ENCODE data around the gene PCSK1.

DNA sequence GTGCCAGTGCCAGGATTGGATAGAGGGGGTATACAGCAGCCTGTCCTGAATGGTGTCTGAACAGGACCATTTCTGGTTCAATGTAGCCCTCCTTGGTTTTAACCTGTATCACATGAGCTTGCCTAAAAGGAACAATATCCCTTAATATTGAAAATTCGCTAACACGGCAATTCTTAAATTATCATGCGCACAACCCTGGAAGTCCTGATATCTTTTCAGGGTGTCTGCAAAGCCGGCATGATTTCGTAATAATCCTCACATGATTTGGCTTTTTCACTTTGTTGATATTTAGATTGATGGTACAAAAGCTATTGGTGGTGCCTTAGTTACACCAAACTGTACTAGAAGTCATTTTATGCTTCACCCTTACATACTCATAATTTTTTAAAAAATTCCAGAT, 53.2 kb downstream of the PCSK1 start:
- no peak for TF ChIP-seq CTCF (IDR thresholded peaks at IDR 0.05; ENCODE audit: low read length)
- no peak for TF ChIP-seq EZH2 (IDR thresholded peaks at IDR 0.05; ENCODE audit: borderline replicate concordance, low read length)
